ENCODE measurements around the gene PDCD1.
"Not testable (repeated sequence)": the region's sequence is repeated elsewhere in the genome, so short reads cannot be mapped to it uniquely, and the experiment has no call there.

The PDCD1 gene

GRCh38 chr2:241877197-241877685 is 18.5 kb upstream of the PDCD1 start:
- no peak for FAIRE-seq

- FAIRE-seq, result no peak
These were observed 18.0 kb upstream of the PDCD1 start for GRCh38 chr2:241876528-241877196.

- FAIRE-seq, result not testable (repeated sequence)
These were observed 17.2 kb upstream of the PDCD1 start for GRCh38 chr2:241875754-241876527.

GRCh38 chr2:241874277-241874925 is 15.7 kb upstream of the PDCD1 start:
- no peak for FAIRE-seq

GRCh38 chr2:241873803-241874110 is 15.1 kb upstream of the PDCD1 start:
- no peak for FAIRE-seq

- no peak for FAIRE-seq
These were observed 14.5 kb upstream of the PDCD1 start for GRCh38 chr2:241873081-241873802.

GRCh38 chr2:241872313-241872642 is 13.6 kb upstream of the PDCD1 start:
- no peak for FAIRE-seq

GRCh38 chr2:241871538-241872312 is 13.0 kb upstream of the PDCD1 start:
- no peak for FAIRE-seq

- no peak for FAIRE-seq
These were observed 12.2 kb upstream of the PDCD1 start for GRCh38 chr2:241870611-241871537.

- FAIRE-seq, result no peak
These were observed 11.4 kb upstream of the PDCD1 start for GRCh38 chr2:241870081-241870541.

- FAIRE-seq, result no peak
These were observed 10.6 kb upstream of the PDCD1 start, which contains the start of gene RTP5 for GRCh38 chr2:241869087-241869961. Gene RTP5, plus strand, starts transcription at chr2:241869729. Its CDS starts 28 bp downstream, at chr2:241869757.

- FAIRE-seq, result no peak
These were observed 10.0 kb upstream of the PDCD1 start for GRCh38 chr2:241868661-241869081.

- no peak for FAIRE-seq
These were observed 9.2 kb upstream of the PDCD1 start for GRCh38 chr2:241867776-241868420.

GRCh38 chr2:241866790-241867645 is 8.3 kb upstream of the PDCD1 start:
- no peak for FAIRE-seq

- no peak for FAIRE-seq
These were observed 7.5 kb upstream of the PDCD1 start for GRCh38 chr2:241865957-241866789.

- FAIRE-seq, result no peak
These were observed 6.8 kb upstream of the PDCD1 start for GRCh38 chr2:241865416-241865956.

GRCh38 chr2:241864850-241865213 is 6.1 kb upstream of the PDCD1 start:
- FAIRE-seq, result no peak
